ENCODE data around the gene S100A3.

S100A3 gene

GRCh38 chr1:153513666-153514065 lies 35.4 kb downstream of the S100A3 start:
- DNase-seq = no peak

GRCh38 chr1:153513023-153513422 lies 36.0 kb downstream of the S100A3 start:
- peak in 3 of 56 donors; percentile 1 to 14 (median 11) for DNase-seq

DNA sequence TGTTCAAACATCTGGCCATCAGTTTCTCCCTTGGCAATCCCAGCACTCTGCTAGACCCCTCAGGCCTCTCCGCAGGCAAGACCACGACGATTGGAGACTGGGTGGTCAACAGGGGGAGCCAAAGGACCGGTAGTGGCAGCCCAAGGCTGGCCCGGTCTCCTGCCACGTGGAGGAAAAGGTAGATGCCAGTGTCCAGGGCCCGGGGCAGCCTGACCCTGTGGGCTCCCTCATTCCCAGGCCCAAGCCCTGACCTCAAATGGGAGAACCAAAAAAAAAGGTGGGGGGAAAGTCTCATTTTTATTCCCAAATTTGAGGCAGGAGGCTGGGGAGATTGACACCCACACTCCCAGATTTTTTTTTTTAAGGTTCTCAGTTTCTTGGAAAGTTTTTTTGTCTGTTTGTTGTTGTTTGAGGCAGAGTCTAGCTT lies 38.1 kb downstream of the S100A3 start:
- DNase-seq = peak in 49 of 56 donors; percentile 2 to 76 (median 38)

DNA sequence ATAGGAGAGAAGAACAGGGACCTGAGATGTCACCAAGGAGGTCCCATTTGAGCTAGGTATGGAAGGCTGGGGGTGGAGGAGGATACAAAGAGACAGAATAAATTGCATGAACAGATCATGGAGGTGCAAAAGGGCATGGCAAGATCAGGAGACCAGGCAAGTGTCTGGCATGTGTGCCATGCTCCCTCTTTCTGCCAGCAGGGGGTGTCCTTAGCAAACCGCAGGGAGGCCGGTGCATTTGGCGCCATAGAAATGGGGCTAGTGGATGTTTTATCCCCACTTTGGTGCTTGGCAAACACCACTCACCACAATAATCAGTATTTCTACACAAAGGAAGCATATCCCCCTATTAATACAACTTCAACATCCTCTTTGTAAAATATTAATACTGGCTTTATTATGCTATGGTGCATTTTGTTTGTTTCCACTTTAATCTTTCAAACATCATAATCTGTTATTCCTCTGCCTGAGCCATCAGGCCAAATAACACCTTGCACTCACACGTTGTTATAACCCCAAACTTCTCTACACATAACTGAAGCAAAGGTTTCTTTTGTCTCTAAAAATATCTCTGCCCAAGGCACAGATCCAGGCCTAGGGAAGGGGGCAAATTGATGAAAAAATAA lies 39.2 kb downstream of the S100A3 start:
- DNase-seq = peak in 6 of 56 donors; percentile 3 to 27 (median 14)

GRCh38 chr1:153509036-153509435 lies 40.0 kb downstream of the S100A3 start:
- no peak for DNase-seq

DNA sequence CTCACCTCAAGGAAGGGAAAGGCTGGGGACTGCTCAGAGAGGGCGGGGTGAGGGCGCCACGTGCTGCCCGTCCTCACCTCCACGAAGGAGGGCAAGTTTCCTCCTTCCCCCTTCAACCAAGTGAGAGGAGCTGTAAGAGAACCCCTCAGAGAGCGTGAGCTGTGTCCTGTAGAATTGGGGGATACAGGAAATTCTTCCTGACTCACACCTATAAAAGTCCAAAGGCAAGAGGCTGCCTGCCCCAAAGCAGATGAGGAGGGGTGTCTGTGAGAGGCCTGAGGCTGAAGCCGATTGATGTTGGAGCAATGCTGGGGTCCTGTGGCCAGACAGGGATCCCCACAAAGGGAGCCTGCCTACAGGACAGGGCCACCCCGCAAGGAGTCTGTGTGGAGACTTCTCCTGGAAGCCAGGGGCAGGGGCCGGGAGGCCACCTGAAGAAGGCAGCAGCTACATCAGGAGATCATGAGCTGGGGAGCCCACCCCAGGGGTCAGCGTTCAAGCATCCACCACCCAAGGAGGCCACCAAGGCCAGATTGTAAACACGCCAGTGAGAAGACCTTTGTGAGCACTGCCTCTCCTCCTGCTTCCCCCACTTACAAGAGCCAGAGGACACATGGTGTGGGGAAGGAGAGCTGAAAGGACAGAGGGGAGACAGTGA lies 41.0 kb downstream of the S100A3 start:
- DNase-seq = no peak

- DNase-seq = peak in 11 of 56 donors; percentile 12 to 50 (median 17)
These were observed 42.1 kb downstream of the S100A3 start for GRCh38 chr1:153506831-153507413.

DNA sequence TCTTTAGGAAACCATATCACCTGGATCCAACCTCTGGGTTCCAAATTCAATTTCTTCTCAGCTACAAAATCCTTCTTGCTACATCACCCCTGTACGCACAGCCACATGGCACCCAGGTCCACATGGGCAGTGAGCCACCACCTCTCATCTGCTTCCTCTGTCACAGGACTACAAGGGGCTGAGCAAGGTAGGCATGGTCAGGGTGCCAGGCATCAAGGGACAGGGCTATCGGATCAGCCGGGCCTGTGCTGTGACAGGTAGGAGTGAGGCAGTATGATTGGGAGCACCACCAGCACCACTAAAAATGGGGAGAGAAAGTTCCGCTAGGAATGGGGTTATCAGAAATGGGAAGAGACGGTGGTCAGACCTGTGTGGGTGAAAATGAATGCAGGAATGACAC lies 42.7 kb downstream of the S100A3 start:
- DNase-seq = no peak

DNA sequence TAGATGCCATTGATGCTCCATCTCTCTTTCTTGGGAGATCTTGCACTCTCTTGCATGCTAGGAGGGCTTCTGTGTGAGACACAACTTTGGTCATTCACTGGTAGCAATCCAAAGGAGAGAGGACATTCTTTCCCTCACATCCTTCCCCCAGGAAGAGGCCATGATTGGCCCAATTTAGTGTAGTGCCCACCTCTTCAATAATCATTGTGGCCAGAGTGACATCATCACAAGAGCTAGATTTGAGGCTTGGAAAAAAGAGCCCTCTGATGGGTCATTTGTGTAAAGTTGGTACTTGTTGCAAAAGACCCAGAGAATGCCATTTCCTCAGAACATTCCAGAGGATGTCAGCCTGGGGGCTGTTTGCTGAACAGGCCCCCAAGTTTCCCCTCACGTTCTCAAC lies 43.5 kb downstream of the S100A3 start:
- no peak for DNase-seq

GRCh38 chr1:153503766-153504165 lies 45.3 kb downstream of the S100A3 start:
- no peak for DNase-seq

GRCh38 chr1:153498746-153499145 lies 50.3 kb downstream of the S100A3 start:
- DNase-seq = no peak
